ENCODE results near the gene STIP1. TPM values are rescaled to one million over a fixed set of nuclear protein-coding genes. Genes with fewer than 3 reads are reported as not detected.

Gene STIP1
- total and polyA plus RNA-seq, 4 donors: 22.6 to 58.1 (median 42.5) TPM

- TF ChIP-seq YY1 (IDR thresholded peaks at IDR 0.05): no peak
- no peak for TF ChIP-seq ATF3 (IDR thresholded peaks at IDR 0.05)
- no peak for TF ChIP-seq ZBTB33 (IDR thresholded peaks at IDR 0.05)
- no peak for TF ChIP-seq HNF4A (conservative IDR thresholded peaks at IDR 0.05)
- TF ChIP-seq EGR1 (IDR thresholded peaks at IDR 0.05; ENCODE audit: low read depth in 2 of 2): no peak
- no peak for TF ChIP-seq RXRA (IDR thresholded peaks at IDR 0.05)
- TF ChIP-seq GABPA (IDR thresholded peaks at IDR 0.05 in 1 of 2, conservative IDR thresholded peaks at IDR 0.05 in 1 of 2): no peak
- no peak for TF ChIP-seq NR2F2 (IDR thresholded peaks at IDR 0.05)
- TF ChIP-seq FOXA1 (IDR thresholded peaks at IDR 0.05): no peak
- TF ChIP-seq TAF1 (conservative IDR thresholded peaks at IDR 0.05): no peak
- no peak for TF ChIP-seq CTCF (IDR thresholded peaks at IDR 0.05; ENCODE audit: low read depth, low read length, missing input control)
- TF ChIP-seq JUND (IDR thresholded peaks at IDR 0.05): no peak
- no peak for TF ChIP-seq FOXA2 (IDR thresholded peaks at IDR 0.05)
- no peak for TF ChIP-seq HNF4G (IDR thresholded peaks at IDR 0.05)
- TF ChIP-seq REST (IDR thresholded peaks at IDR 0.05): no peak
- Histone ChIP-seq H3K4me3 (ENCODE audit: low read depth in 1 of 3, low read length in 3 of 3) (peak overlapping the region; percentile 36 to 67 (median 51)), H3K9ac (ENCODE audit: low read depth in 1 of 2, low read length in 2 of 2) (peak overlapping the region in 1 of 2 donors; percentile 63), H3K36me3 (ENCODE audit: control insufficient read depth in 4 of 4, insufficient read depth in 3 of 4, low read depth in 1 of 4, low read length in 3 of 4) (peaks cover 0 to 8% (median 3%) of the 10 kb centered on the region in 4 donors), H3K27ac (ENCODE audit: low read depth in 1 of 2, low read length in 2 of 2) (no peak overlapping the region), H3K27me3 (ENCODE audit: control insufficient read depth in 4 of 4, insufficient read depth in 4 of 4, low read length in 3 of 4) (no peaks in the 10 kb centered on the region), H3K4me1 (ENCODE audit: control insufficient read depth in 4 of 4, insufficient read depth in 4 of 4, low read length in 3 of 4) (peaks cover 10 to 49% (median 38%) of the 10 kb centered on the region in 4 donors), H3K9me3 (ENCODE audit: control insufficient read depth in 4 of 4, low read length in 3 of 4) (no peaks in the 10 kb centered on the region)
- WGBS: 2% methylated on average over 18 of the region's 18 CpGs
- no peak for DNase-seq (ENCODE audit: low spot score)
These were observed 65.7 kb downstream of the STIP1 start for GRCh38 chr11:64251753-64252002.

Measured in liver (tissue), 9 donors.